OCI-LY3 (cell line): ENCODE results near the gene GBX2.

Experiments
- H2AFZ ChIP-seq: fragments of 200-600, 300-600 bp; shearing (Covaris generic); 2 replicates; pipeline ENCODE4 v1.6.0; 2014; ENCODE audit warnings: antibody characterized with exemption, low read depth, low read length
- H3K27ac ChIP-seq: fragments of 200-600, 300-600 bp; sonication (generic); 2 replicates; pipeline ENCODE4 v1.5.1; 2014; ENCODE audit warnings: mild to moderate bottlenecking, low read length, moderate library complexity, mixed read lengths
- H3K27me3 ChIP-seq: fragments of 200-600, 300-600 bp; sonication (generic); 2 replicates; pipeline ENCODE4 v1.6.1; 2014; ENCODE audit warnings: low read depth, low read length, mixed read lengths
- H3K36me3 ChIP-seq: fragments of 200-600, 300-600 bp; sonication (generic); replicated peaks from 2 replicates; pipeline ENCODE3; 2014; ENCODE audit warnings: low read depth, low read length, mixed read lengths
- H3K4me1 ChIP-seq: fragments of 300-600, 200-600 bp; sonication (generic); 2 replicates; pipeline ENCODE4 v1.6.1; 2014; ENCODE audit warnings: low read length, mixed read lengths
- H3K4me2 ChIP-seq: fragments of 200-600, 300-600 bp; sonication (generic); 2 replicates; pipeline ENCODE4 v1.6.1; 2014; ENCODE audit warnings: low read length, mixed read lengths
- H3K4me3 ChIP-seq: fragments of 300-600, 200-600 bp; sonication (generic); 2 replicates; pipeline ENCODE4 v1.5.1; 2014; ENCODE audit warnings: antibody characterized with exemption, mild to moderate bottlenecking, low read length, moderate library complexity
- H3K79me2 ChIP-seq: fragments of 300-600, 200-600 bp; shearing (Covaris generic); 2 replicates; pipeline ENCODE4 v1.6.1; 2014; ENCODE audit warnings: mild to moderate bottlenecking, low read length, mixed read lengths
- H3K9ac ChIP-seq: fragments of 300-600, 200-600 bp; shearing (Covaris generic); 2 replicates; pipeline ENCODE4 v1.6.0; 2014; ENCODE audit warnings: mild to moderate bottlenecking, low read length, moderate library complexity
- H3K9me3 ChIP-seq: fragments of 200-600, 300-600 bp; shearing (Covaris generic); 2 replicates; pipeline ENCODE4 v1.6.1; 2014; ENCODE audit warnings: low read length, mixed read lengths; ENCODE audit not compliant: insufficient read depth
- H4K20me1 ChIP-seq: fragments of 200-600, 300-600 bp; sonication (generic); 2 replicates; pipeline ENCODE4 v1.6.1; 2016; ENCODE audit warnings: low read length, mixed read lengths; ENCODE audit not compliant: insufficient read depth
- EZH2phosphoT487 ChIP-seq: fragments of 200-600 bp; shearing (Covaris generic); IDR thresholded peaks from 2 replicates; pipeline ENCODE4 v1.6.1; 2018; ENCODE audit warnings: antibody characterized with exemption, mixed run types, low read depth
- TF ChIP-seq, protein P1 (sequence below): fragments of 200-600, 300-600 bp; sonication (generic); IDR thresholded peaks from 2 replicates; pipeline ENCODE4 v1.5.1; 2014; ENCODE audit warnings: antibody characterized with exemption, low read length, low read depth

GBX2 gene

DNA sequence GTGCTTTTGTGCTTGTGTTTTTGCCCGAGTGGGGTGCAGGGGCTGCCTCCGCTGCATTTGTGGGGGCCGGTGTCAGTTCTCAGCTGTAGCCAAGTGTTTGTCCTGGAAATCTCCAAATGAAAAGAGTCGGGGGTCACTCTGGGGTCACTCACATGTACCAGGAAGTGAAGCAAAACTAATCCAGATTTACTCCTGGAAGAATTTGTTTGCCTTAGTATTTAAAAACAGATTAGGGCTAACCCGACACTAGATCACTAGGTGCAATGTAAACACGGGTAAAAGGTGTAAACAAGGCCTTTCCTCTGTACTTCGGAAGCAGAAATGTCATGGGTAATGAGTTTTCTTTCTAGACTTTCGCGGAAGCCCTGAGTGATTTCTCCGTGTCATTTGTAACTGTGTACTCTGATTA, 50.3 kb downstream of the GBX2 start:
- no peak overlapping the region for H3K4me3 ChIP-seq
- H3K4me2 ChIP-seq: no peak overlapping the region
- H3K79me2 ChIP-seq: no peaks in the 10 kb centered on the region
- no peak overlapping the region for H2AFZ ChIP-seq
- no peak overlapping the region for H3K27ac ChIP-seq
- H3K9me3 ChIP-seq: no peaks in the 10 kb centered on the region
- no peaks in the 10 kb centered on the region for H4K20me1 ChIP-seq
- TF ChIP-seq, protein P1, sequence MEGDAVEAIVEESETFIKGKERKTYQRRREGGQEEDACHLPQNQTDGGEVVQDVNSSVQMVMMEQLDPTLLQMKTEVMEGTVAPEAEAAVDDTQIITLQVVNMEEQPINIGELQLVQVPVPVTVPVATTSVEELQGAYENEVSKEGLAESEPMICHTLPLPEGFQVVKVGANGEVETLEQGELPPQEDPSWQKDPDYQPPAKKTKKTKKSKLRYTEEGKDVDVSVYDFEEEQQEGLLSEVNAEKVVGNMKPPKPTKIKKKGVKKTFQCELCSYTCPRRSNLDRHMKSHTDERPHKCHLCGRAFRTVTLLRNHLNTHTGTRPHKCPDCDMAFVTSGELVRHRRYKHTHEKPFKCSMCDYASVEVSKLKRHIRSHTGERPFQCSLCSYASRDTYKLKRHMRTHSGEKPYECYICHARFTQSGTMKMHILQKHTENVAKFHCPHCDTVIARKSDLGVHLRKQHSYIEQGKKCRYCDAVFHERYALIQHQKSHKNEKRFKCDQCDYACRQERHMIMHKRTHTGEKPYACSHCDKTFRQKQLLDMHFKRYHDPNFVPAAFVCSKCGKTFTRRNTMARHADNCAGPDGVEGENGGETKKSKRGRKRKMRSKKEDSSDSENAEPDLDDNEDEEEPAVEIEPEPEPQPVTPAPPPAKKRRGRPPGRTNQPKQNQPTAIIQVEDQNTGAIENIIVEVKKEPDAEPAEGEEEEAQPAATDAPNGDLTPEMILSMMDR: no peak
- TF ChIP-seq EZH2phosphoT487: no peak
- no peaks in the 10 kb centered on the region for H3K27me3 ChIP-seq
- H3K9ac ChIP-seq: no peak overlapping the region
- no peaks in the 10 kb centered on the region for H3K4me1 ChIP-seq
- H3K36me3 ChIP-seq: no peaks in the 10 kb centered on the region

DNA sequence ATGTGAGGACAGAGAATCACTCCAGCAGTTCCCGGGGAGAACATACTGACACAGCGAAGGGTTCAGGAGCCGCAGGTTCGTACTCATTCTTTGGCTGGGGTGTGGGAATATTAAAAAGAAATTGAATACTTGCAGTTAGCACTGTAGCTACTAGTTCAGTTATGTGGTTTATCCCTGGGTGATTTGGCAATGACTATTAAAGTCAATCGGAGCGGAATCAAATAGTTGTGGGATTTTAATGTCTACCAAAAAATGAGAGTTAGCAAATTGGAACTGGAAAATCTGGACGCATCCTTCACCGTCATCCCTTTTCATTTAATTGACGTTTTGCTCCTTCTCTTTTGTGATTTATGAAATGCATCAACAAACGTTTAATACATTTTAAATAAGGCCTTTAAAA, 50.8 kb downstream of the GBX2 start:
- H3K4me1 ChIP-seq: no peaks in the 10 kb centered on the region
- H3K27ac ChIP-seq: no peak overlapping the region
- H3K79me2 ChIP-seq: no peaks in the 10 kb centered on the region
- H3K27me3 ChIP-seq: no peaks in the 10 kb centered on the region
- H3K4me3 ChIP-seq: no peak overlapping the region
- no peaks in the 10 kb centered on the region for H3K36me3 ChIP-seq
- no peaks in the 10 kb centered on the region for H4K20me1 ChIP-seq
- H3K4me2 ChIP-seq: no peak overlapping the region
- TF ChIP-seq EZH2phosphoT487: no peak
- TF ChIP-seq, protein P1: no peak
- H2AFZ ChIP-seq: no peak overlapping the region
- H3K9ac ChIP-seq: no peak overlapping the region
- H3K9me3 ChIP-seq: no peaks in the 10 kb centered on the region
